CD14-positive monocyte (primary cell): ENCODE data around the gene KLRG1. TPM values are rescaled to one million over a fixed set of nuclear protein-coding genes. Genes with fewer than 3 reads are reported as not detected.

Experiments
- DNase-seq, 3 donors: peaks; one replicate each; pipeline ENCODE4 v3.0.0-alpha.2; 2011 to 2022
- H2AFZ ChIP-seq: 2 replicates; pipeline ENCODE4 v1.6.0; 2012; ENCODE audit warnings: mild to moderate bottlenecking, low read depth, low read length, inconsistent platforms; ENCODE audit not compliant: insufficient read depth, poor library complexity, severe bottlenecking
- H3K27ac ChIP-seq, 2 donors: 1 replicate in 1 of 2; 2 replicates in 1 of 2; pipeline ENCODE4 v1.5.1; 2012 to 2013; ENCODE audit warnings: low read length in 2 of 2, control low read depth in 1 of 2, inconsistent platforms in 1 of 2, low read depth in 1 of 2, mild to moderate bottlenecking in 1 of 2
- H3K27me3 ChIP-seq, 2 donors: one replicate each; pipeline versions ENCODE4 v1.6.0 to v1.6.1; 2011 to 2013; ENCODE audit warnings: low read length in 2 of 2; ENCODE audit not compliant: control insufficient read depth in 2 of 2, insufficient read depth in 2 of 2
- H3K36me3 ChIP-seq, 2 donors: replicated peaks in 1 of 2; 1 replicate in 1 of 2; 2 replicates in 1 of 2; pipeline versions ENCODE4 v1.5.1 to v1.6.1; 2012 to 2013; ENCODE audit warnings: low read length in 2 of 2, control low read depth in 1 of 2, inconsistent platforms in 1 of 2, mild to moderate bottlenecking in 1 of 2; ENCODE audit not compliant: insufficient read depth in 2 of 2, control insufficient read depth in 1 of 2
- H3K4me1 ChIP-seq, 2 donors: 1 replicate in 1 of 2; 2 replicates in 1 of 2; pipeline versions ENCODE4 v1.5.1 to v1.6.1; 2012 to 2013; ENCODE audit warnings: low read length in 2 of 2, control low read depth in 1 of 2, inconsistent platforms in 1 of 2, mild to moderate bottlenecking in 1 of 2, moderate library complexity in 1 of 2; ENCODE audit not compliant: insufficient read depth in 2 of 2, control insufficient read depth in 1 of 2
- H3K4me2 ChIP-seq: replicated peaks from 2 replicates; pipeline ENCODE3; 2012; ENCODE audit warnings: low read length, moderate library complexity, mild to moderate bottlenecking; ENCODE audit not compliant: poor library complexity, severe bottlenecking; ENCODE audit errors: extremely low read depth
- H3K4me3 ChIP-seq, 3 experiments: fragments of 200-600 bp in 1 of 3; sonication (generic) in 1 of 3; replicated peaks in 1 of 3; 1 replicate in 2 of 3; 2 replicates in 1 of 3; pipeline ENCODE4 v1.5.1; 2011 to 2013; ENCODE audit warnings: low read length in 3 of 3, mild to moderate bottlenecking in 3 of 3, control low read depth in 2 of 3, low read depth in 2 of 3, inconsistent platforms in 1 of 3, moderate library complexity in 1 of 3
- H3K79me2 ChIP-seq: 2 replicates; pipeline ENCODE4 v1.6.0; 2012; ENCODE audit warnings: mild to moderate bottlenecking, control low read depth, inconsistent platforms, low read length, moderate library complexity; ENCODE audit not compliant: insufficient read depth
- H3K9ac ChIP-seq: 2 replicates; pipeline ENCODE4 v1.6.0; 2017; ENCODE audit warnings: low read length, mild to moderate bottlenecking; ENCODE audit not compliant: insufficient read depth, poor library complexity, severe bottlenecking
- H3K9me3 ChIP-seq, 2 donors: replicated peaks in 1 of 2; 1 replicate in 1 of 2; 2 replicates in 1 of 2; pipeline versions ENCODE4 v1.5.1 to v1.6.1; 2012 to 2013; ENCODE audit warnings: low read length in 2 of 2, control low read depth in 1 of 2; ENCODE audit not compliant: control insufficient read depth in 1 of 2, insufficient read depth in 1 of 2
- H4K20me1 ChIP-seq: 2 replicates; pipeline ENCODE4 v1.6.0; 2012; ENCODE audit warnings: mild to moderate bottlenecking, low read length, control low read depth, moderate library complexity; ENCODE audit not compliant: insufficient read depth
- H3K27ac Mint-ChIP-seq, 7 donors: one replicate each; pipeline ENCODE4 v1.8.0; 2020; ENCODE audit warnings: mild to moderate bottlenecking in 7 of 7, mixed read lengths in 7 of 7, moderate library complexity in 6 of 7, inconsistent platforms in 2 of 7
- H3K27me3 Mint-ChIP-seq, 3 donors: one replicate each; pipeline ENCODE4 v1.8.0; 2021 to 2022; ENCODE audit warnings: low read depth in 3 of 3, mild to moderate bottlenecking in 3 of 3, mixed read lengths in 3 of 3, moderate library complexity in 3 of 3, inconsistent platforms in 1 of 3
- H3K36me3 Mint-ChIP-seq, 2 donors: one replicate each; pipeline ENCODE4 v1.8.0; 2020; ENCODE audit warnings: mixed read lengths in 2 of 2, inconsistent platforms in 1 of 2, mild to moderate bottlenecking in 1 of 2
- H3K4me1 Mint-ChIP-seq: one replicate; pipeline ENCODE4 v1.8.0; 2020; ENCODE audit warnings: mild to moderate bottlenecking, mixed read lengths
- H3K4me3 Mint-ChIP-seq, 2 donors: one replicate each; pipeline ENCODE4 v1.8.0; 2020; ENCODE audit warnings: mild to moderate bottlenecking in 2 of 2, mixed read lengths in 2 of 2, moderate library complexity in 1 of 2
- H3K9me3 Mint-ChIP-seq, 7 donors: one replicate each; pipeline ENCODE4 v1.8.0; 2020 to 2022; ENCODE audit warnings: mixed read lengths in 7 of 7, mild to moderate bottlenecking in 6 of 7, moderate library complexity in 6 of 7, inconsistent platforms in 2 of 7
- CTCF ChIP-seq: fragments of 200-600 bp; IDR thresholded peaks from one replicate; pipeline ENCODE4 v1.8.0; 2022; ENCODE audit warnings: antibody characterized with exemption, mild to moderate bottlenecking
- WGBS: methylation state at CpG from one replicate; pipeline ENCODE4 v1.1.5; 2013; ENCODE audit warnings: missing lambda C conversion rate; ENCODE audit not compliant: insufficient coverage; 5-methylcytosine and 5-hydroxymethylcytosine counted together
- intact Hi-C, 2 donors: fragments of 100-400 bp; cut with micrococcal nuclease; formaldehyde crosslinking; loops; one replicate each; pipeline versions ENCODE4 v1.15.0 to v1.15.1; 2023
- polyA plus RNA-seq, 3 donors: library from polyadenylated mRNA; depleted of rRNA in 1 of 3; unstranded in 2 of 3; stranded (reverse) in 1 of 3; fragments of 300-500 nt in 2 of 3; fragments of >200 nt in 1 of 3; fragmentation: Illumina TruSeq in 2 of 3; gene quantifications; 1 replicate in 2 of 3; 2 replicates in 1 of 3; pipeline ENCODE4 v1.2.3, GENCODE V29; 2012 to 2021

KLRG1 gene
- polyA plus RNA-seq, 3 donors: 1.1 to 3.4 (median 2.3) TPM

- no peaks in the 10 kb centered on the region for H3K36me3 Mint-ChIP-seq
- no peak overlapping the region for H3K4me3 Mint-ChIP-seq
- no peaks in the 10 kb centered on the region for H3K36me3 ChIP-seq
- no peak overlapping the region for H3K27ac Mint-ChIP-seq
- no peaks in the 10 kb centered on the region for H3K4me1 Mint-ChIP-seq
- H3K9me3 ChIP-seq: no peaks in the 10 kb centered on the region
- no peak overlapping the region for H3K27ac ChIP-seq
- 0% methylated on average over 1 of the region's 3 CpGs for WGBS
- H3K4me3 ChIP-seq: no peak overlapping the region
- H2AFZ ChIP-seq: no peak overlapping the region
- intact Hi-C loops: loop anchor here (2.0 to 10.0 kb wide), 3 partner anchors 89 to 357 kb away; no protein-coding TSS in a partner anchor
- H3K27me3 ChIP-seq: no peaks in the 10 kb centered on the region
- no peak overlapping the region for H3K4me2 ChIP-seq
- no peaks in the 10 kb centered on the region for H4K20me1 ChIP-seq
- peaks cover 0 to 2% (median 0%) of the 10 kb centered on the region in 7 donors for H3K9me3 Mint-ChIP-seq
- peaks cover 0 to 2% (median 2%) of the 10 kb centered on the region in 3 donors for H3K27me3 Mint-ChIP-seq
- H3K4me1 ChIP-seq: no peaks in the 10 kb centered on the region
- peak; percentile 83 for TF ChIP-seq CTCF
- H3K9ac ChIP-seq: no peak overlapping the region
- DNase-seq: peak; percentile 25 to 77 (median 53)
- no peaks in the 10 kb centered on the region for H3K79me2 ChIP-seq
Observed at GRCh38 chr12:9039397-9039977, 50.1 kb downstream of the KLRG1 start.

GRCh38 chr12:9040484-9041186 is 51.3 kb downstream of the KLRG1 start:
- no peak overlapping the region for H3K27ac ChIP-seq
- DNase-seq: no peak
- H3K79me2 ChIP-seq: no peaks in the 10 kb centered on the region
- WGBS: 100% methylated on average over 3 of the region's 5 CpGs
- H3K36me3 Mint-ChIP-seq: no peaks in the 10 kb centered on the region
- no peaks in the 10 kb centered on the region for H3K9me3 ChIP-seq
- no peaks in the 10 kb centered on the region for H3K4me1 ChIP-seq
- TF ChIP-seq CTCF: no peak
- no peak overlapping the region for H2AFZ ChIP-seq
- no peaks in the 10 kb centered on the region for H3K27me3 ChIP-seq
- no peaks in the 10 kb centered on the region for H3K4me1 Mint-ChIP-seq
- H3K4me3 ChIP-seq: no peak overlapping the region
- intact Hi-C loops: no loop called here
- H3K9ac ChIP-seq: no peak overlapping the region
- no peaks in the 10 kb centered on the region for H3K36me3 ChIP-seq
- H3K9me3 Mint-ChIP-seq: peaks cover 0 to under 1% (median 0%) of the 10 kb centered on the region in 7 donors
- no peak overlapping the region for H3K4me2 ChIP-seq
- H4K20me1 ChIP-seq: no peaks in the 10 kb centered on the region
- H3K4me3 Mint-ChIP-seq: no peak overlapping the region
- no peak overlapping the region for H3K27ac Mint-ChIP-seq
- peaks cover 0 to 2% (median 2%) of the 10 kb centered on the region in 3 donors for H3K27me3 Mint-ChIP-seq
